Ishikawa (cell line): ENCODE results near the gene HOTAIR.

Experiments
- CEBPB ChIP-seq: IDR thresholded peaks from 2 replicates; pipeline ENCODE4 v1.6.1; 2012
- CREB1 ChIP-seq: IDR thresholded peaks from 2 replicates; pipeline ENCODE4 v1.6.1; 2012; ENCODE audit warnings: low read depth
- EGR1 ChIP-seq: IDR thresholded peaks from 2 replicates; pipeline ENCODE4 v1.6.1; 2012
- EP300 ChIP-seq: IDR thresholded peaks from 2 replicates; pipeline ENCODE4 v1.6.1; 2012; ENCODE audit warnings: borderline replicate concordance
- FOXM1 ChIP-seq: IDR thresholded peaks from 2 replicates; pipeline ENCODE4 v1.6.1; 2012; ENCODE audit warnings: low read depth, borderline replicate concordance
- RAD21 ChIP-seq: IDR thresholded peaks from 2 replicates; pipeline ENCODE4 v1.6.1; 2012; ENCODE audit warnings: low read depth
- TAF1 ChIP-seq: IDR thresholded peaks from 2 replicates; pipeline ENCODE4 v1.6.1; 2012; ENCODE audit warnings: low read depth, mild to moderate bottlenecking
- YY1 ChIP-seq: IDR thresholded peaks from 2 replicates; pipeline ENCODE4 v1.6.1; 2012; ENCODE audit warnings: low read depth
- ZBTB7A ChIP-seq: IDR thresholded peaks from 2 replicates; pipeline ENCODE4 v1.6.1; 2012; ENCODE audit warnings: low read depth
- TF ChIP-seq, protein P1 (sequence below): IDR thresholded peaks from 2 replicates; pipeline ENCODE4 v1.6.1; 2012
- TF ChIP-seq, protein P2 (sequence below): IDR thresholded peaks from 2 replicates; pipeline ENCODE4 v1.6.1; 2012
- TF ChIP-seq, protein P3 (sequence below): IDR thresholded peaks from 2 replicates; pipeline ENCODE4 v1.6.1; 2012; ENCODE audit warnings: low read depth, mild to moderate bottlenecking

DNA sequence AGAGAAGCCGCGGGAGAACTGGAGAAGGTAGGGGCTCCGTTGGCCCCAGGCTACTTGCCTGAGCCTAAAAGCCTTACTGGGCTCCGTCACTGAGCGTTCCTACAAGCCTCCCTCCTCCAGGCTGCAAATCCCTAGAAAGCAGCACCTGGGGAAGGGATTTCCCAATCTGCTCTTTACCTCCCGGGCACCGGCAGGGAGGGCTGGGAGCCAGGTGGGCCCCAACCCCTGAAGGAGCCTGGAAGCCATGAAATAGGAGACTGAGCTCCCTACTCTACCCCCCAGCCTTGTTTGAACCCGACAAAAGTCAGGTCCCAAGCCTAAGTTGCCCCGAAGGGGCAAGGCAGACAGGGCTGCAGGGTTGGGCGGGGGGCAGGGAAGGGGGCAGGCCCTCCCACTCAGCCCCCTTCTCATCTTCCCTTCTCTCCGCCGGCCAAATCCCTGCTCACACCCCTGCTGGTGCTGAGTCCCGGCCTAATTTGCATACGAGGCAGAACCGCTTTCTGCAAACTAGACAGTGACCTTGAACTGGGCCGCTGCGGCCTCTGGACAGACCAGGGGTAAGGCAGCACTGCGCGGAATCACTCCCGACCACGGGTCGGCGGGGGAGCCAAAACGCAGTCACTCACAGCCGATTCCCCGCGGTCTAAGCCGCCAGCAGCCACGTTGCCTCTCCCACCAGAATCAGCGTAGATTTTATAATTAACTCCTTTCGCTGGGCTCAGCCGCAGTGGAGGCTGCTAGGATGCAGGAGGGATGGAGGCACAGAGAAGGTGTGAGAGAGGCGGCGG lies 23.8 kb downstream of the HOTAIR start:
- no peak for TF ChIP-seq RAD21
- TF ChIP-seq EP300, result no peak
- TF ChIP-seq, protein P1, sequence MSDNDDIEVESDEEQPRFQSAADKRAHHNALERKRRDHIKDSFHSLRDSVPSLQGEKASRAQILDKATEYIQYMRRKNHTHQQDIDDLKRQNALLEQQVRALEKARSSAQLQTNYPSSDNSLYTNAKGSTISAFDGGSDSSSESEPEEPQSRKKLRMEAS, result no peak
- no peak for TF ChIP-seq EGR1
- no peak for TF ChIP-seq CEBPB
- no peak for TF ChIP-seq YY1
- no peak for TF ChIP-seq ZBTB7A
- TF ChIP-seq, protein P2, sequence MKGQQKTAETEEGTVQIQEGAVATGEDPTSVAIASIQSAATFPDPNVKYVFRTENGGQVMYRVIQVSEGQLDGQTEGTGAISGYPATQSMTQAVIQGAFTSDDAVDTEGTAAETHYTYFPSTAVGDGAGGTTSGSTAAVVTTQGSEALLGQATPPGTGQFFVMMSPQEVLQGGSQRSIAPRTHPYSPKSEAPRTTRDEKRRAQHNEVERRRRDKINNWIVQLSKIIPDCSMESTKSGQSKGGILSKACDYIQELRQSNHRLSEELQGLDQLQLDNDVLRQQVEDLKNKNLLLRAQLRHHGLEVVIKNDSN, result no peak
- TF ChIP-seq, protein P3, sequence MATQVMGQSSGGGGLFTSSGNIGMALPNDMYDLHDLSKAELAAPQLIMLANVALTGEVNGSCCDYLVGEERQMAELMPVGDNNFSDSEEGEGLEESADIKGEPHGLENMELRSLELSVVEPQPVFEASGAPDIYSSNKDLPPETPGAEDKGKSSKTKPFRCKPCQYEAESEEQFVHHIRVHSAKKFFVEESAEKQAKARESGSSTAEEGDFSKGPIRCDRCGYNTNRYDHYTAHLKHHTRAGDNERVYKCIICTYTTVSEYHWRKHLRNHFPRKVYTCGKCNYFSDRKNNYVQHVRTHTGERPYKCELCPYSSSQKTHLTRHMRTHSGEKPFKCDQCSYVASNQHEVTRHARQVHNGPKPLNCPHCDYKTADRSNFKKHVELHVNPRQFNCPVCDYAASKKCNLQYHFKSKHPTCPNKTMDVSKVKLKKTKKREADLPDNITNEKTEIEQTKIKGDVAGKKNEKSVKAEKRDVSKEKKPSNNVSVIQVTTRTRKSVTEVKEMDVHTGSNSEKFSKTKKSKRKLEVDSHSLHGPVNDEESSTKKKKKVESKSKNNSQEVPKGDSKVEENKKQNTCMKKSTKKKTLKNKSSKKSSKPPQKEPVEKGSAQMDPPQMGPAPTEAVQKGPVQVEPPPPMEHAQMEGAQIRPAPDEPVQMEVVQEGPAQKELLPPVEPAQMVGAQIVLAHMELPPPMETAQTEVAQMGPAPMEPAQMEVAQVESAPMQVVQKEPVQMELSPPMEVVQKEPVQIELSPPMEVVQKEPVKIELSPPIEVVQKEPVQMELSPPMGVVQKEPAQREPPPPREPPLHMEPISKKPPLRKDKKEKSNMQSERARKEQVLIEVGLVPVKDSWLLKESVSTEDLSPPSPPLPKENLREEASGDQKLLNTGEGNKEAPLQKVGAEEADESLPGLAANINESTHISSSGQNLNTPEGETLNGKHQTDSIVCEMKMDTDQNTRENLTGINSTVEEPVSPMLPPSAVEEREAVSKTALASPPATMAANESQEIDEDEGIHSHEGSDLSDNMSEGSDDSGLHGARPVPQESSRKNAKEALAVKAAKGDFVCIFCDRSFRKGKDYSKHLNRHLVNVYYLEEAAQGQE, result no peak
- no peak for TF ChIP-seq FOXM1
- no peak for TF ChIP-seq TAF1
- TF ChIP-seq CREB1, result no peak
